Neural cell (in vitro differentiated cells): ENCODE data around the gene BLOC1S3.

Experiments used
- CTCF ChIP-seq: fragments of 450-650 bp; IDR thresholded peaks from 2 replicates; pipeline ENCODE4 v1.5.1; 2014; ENCODE audit warnings: antibody characterized with exemption, mild to moderate bottlenecking, moderate library complexity; ENCODE audit not compliant: poor library complexity, severe bottlenecking
- EZH2 ChIP-seq: fragments of 200-600, 300-800 bp; shearing (Covaris generic), sonication (generic); IDR thresholded peaks from 2 replicates; pipeline ENCODE4 v1.6.1; 2014; ENCODE audit warnings: antibody characterized with exemption, low read length, borderline replicate concordance, mild to moderate bottlenecking; ENCODE audit not compliant: insufficient read depth, poor library complexity, severe bottlenecking
- RAD21 ChIP-seq: fragments of 450-650 bp; conservative IDR thresholded peaks from 2 replicates; pipeline ENCODE4 v1.6.1; 2014; ENCODE audit warnings: antibody characterized with exemption, mild to moderate bottlenecking, moderate library complexity
- REST ChIP-seq: IDR thresholded peaks from 2 replicates; pipeline ENCODE4 v1.6.1; 2012; ENCODE audit warnings: borderline replicate concordance
- TAF1 ChIP-seq: IDR thresholded peaks from 2 replicates; pipeline ENCODE4 v1.6.1; 2012; ENCODE audit warnings: low read depth

DNA sequence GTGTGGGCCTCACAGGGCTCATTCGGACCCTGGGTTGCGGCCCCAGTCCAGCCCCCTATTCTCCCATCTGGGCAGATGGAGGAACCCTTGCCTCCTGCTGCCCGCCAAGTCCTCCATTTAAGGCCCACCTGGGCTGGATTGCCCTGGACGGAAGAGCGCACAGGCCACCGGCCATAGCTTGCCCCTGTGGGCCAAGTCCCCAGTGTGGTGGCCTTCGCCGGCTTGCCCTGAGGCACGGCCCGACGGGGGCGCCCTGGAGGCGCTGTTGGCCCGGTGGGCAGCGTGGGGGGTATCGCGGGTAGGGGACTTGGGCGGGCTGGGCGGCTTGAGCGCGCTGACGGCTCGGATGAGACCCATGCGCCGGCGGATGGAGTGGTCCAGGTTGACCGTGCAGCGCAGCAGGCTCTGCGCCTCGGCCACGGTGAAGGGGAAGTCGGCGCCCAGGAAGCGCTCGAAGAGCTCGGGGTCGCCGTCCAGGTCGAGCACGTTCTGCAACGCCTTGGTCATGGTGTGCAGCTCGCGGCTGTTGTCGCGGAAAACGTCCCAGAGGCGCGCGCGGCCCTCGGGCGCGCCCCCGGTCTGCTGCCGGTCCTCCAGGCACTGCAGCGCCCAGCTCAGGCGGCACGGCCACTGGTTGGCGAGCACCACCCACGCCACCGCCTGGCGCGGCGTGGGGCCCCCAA is 26.6 kb upstream of the BLOC1S3 start:
- TF ChIP-seq CTCF (no peak), EZH2 (no peak), TAF1 (no peak), REST (no peak), RAD21 (no peak)
